ENCODE data around the gene ETFA.

ETFA gene

DNA sequence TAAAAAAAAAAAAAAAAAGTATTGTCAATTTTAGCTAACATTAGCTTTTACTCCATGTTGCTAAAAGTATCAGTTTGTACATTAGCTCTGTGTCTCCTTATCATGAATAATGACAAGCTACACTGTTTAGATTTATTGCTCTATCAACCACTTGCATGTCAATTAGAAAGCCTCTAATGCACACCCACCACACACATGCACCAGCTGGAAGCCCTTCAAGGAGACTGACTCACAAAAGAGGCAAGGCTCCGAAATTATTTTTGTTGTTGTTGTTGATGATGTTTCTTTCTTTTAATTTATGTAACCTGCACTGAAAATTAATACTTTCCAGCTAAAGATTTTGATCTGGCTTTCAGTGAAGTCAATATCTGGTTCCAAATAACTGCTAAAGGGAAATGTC, 71.5 kb downstream of the ETFA start:
- Histone ChIP-seq H2AFZ (ENCODE audit: low read length) (no peak overlapping the region), H3K4me2 (ENCODE audit: low read length) (no peak overlapping the region), H3K4me3 (ENCODE audit: low read depth, low read length, poor library complexity, severe bottlenecking) (no peak overlapping the region), H3K79me2 (ENCODE audit: insufficient read depth, low read length) (no peaks in the 10 kb centered on the region), H3F3A (ENCODE audit: insufficient read depth, low read length) (no peaks in the 10 kb centered on the region), H3K27ac (ENCODE audit: low read depth, low read length, poor library complexity, severe bottlenecking) (no peak overlapping the region), H3K9me3 (ENCODE audit: low read length) (no peaks in the 10 kb centered on the region), H3K9ac (ENCODE audit: low read length) (no peak overlapping the region), H3K9me2 (ENCODE audit: low read depth, low read length) (no peaks in the 10 kb centered on the region), H3K36me3 (ENCODE audit: insufficient read depth, low read length) (peaks cover 11% of the 10 kb centered on the region), H3K4me1 (ENCODE audit: insufficient read depth, low read length, severe bottlenecking) (no peaks in the 10 kb centered on the region), H3K27me3 (ENCODE audit: insufficient read depth, low read length) (no peaks in the 10 kb centered on the region), H4K20me1 (ENCODE audit: insufficient read depth, low read length) (no peaks in the 10 kb centered on the region)
- TF ChIP-seq EZH2 (IDR thresholded peaks at IDR 0.05; ENCODE audit: borderline replicate concordance, low read length) (no peak), CTCF (IDR thresholded peaks at IDR 0.05; ENCODE audit: low read length) (no peak)

GRCh38 chr15:76236350-76236749, 74.9 kb downstream of the ETFA start:
- Histone ChIP-seq H3K79me2 (ENCODE audit: insufficient read depth, low read length) (no peaks in the 10 kb centered on the region), H3K36me3 (ENCODE audit: insufficient read depth, low read length) (no peaks in the 10 kb centered on the region; the same call in 1 of the 2 replicates), H3K9ac (ENCODE audit: low read length) (no peak overlapping the region), H4K20me1 (ENCODE audit: insufficient read depth, low read length) (no peaks in the 10 kb centered on the region), H3K9me2 (ENCODE audit: low read depth, low read length) (no peaks in the 10 kb centered on the region), H3K4me1 (ENCODE audit: insufficient read depth, low read length, severe bottlenecking) (no peaks in the 10 kb centered on the region), H2AFZ (ENCODE audit: low read length) (no peak overlapping the region), H3K9me3 (ENCODE audit: low read length) (no peaks in the 10 kb centered on the region), H3K27ac (ENCODE audit: low read depth, low read length, poor library complexity, severe bottlenecking) (no peak overlapping the region), H3F3A (ENCODE audit: insufficient read depth, low read length) (no peaks in the 10 kb centered on the region), H3K4me3 (ENCODE audit: low read depth, low read length, poor library complexity, severe bottlenecking) (no peak overlapping the region), H3K4me2 (ENCODE audit: low read length) (no peak overlapping the region), H3K27me3 (ENCODE audit: insufficient read depth, low read length) (no peaks in the 10 kb centered on the region)
- TF ChIP-seq EZH2 (IDR thresholded peaks at IDR 0.05; ENCODE audit: borderline replicate concordance, low read length), result no peak
- no peak for TF ChIP-seq CTCF (IDR thresholded peaks at IDR 0.05; ENCODE audit: low read length)

GRCh38 chr15:76235186-76235826, 76.0 kb downstream of the ETFA start:
- H3K79me2 ChIP-seq (ENCODE audit: insufficient read depth, low read length), result no peaks in the 10 kb centered on the region
- H3F3A ChIP-seq (ENCODE audit: insufficient read depth, low read length), result no peaks in the 10 kb centered on the region
- no peaks in the 10 kb centered on the region for H3K9me3 ChIP-seq (ENCODE audit: low read length)
- no peak overlapping the region for H2AFZ ChIP-seq (ENCODE audit: low read length)
- TF ChIP-seq CTCF (IDR thresholded peaks at IDR 0.05; ENCODE audit: low read length) (peak; percentile 62; the same call in 1 of the 2 replicates), EZH2 (IDR thresholded peaks at IDR 0.05; ENCODE audit: borderline replicate concordance, low read length) (no peak)
- no peaks in the 10 kb centered on the region for H4K20me1 ChIP-seq (ENCODE audit: insufficient read depth, low read length)
- peaks cover 7% of the 10 kb centered on the region; the same call in 1 of the 2 replicates for H3K36me3 ChIP-seq (ENCODE audit: insufficient read depth, low read length)
- H3K9ac ChIP-seq (ENCODE audit: low read length), result no peak overlapping the region
- H3K27ac ChIP-seq (ENCODE audit: low read depth, low read length, poor library complexity, severe bottlenecking), result no peak overlapping the region
- no peaks in the 10 kb centered on the region for H3K9me2 ChIP-seq (ENCODE audit: low read depth, low read length)
- H3K4me1 ChIP-seq (ENCODE audit: insufficient read depth, low read length, severe bottlenecking), result no peaks in the 10 kb centered on the region
- no peak overlapping the region for H3K4me3 ChIP-seq (ENCODE audit: low read depth, low read length, poor library complexity, severe bottlenecking)
- no peaks in the 10 kb centered on the region for H3K27me3 ChIP-seq (ENCODE audit: insufficient read depth, low read length)
- H3K4me2 ChIP-seq (ENCODE audit: low read length), result no peak overlapping the region

All from OCI-LY1 (cell line).